GM18907 (cell line): Measurements from ENCODE around the gene PAX4.

Experiments
- ATAC-seq: cut with Tn5 transposase; IDR thresholded peaks from one replicate; pipeline ENCODE4 v1.9.1; 2021; ENCODE audit warnings: mild to moderate bottlenecking, moderate library complexity; ENCODE audit not compliant: unreplicated experiment

The PAX4 gene

DNA sequence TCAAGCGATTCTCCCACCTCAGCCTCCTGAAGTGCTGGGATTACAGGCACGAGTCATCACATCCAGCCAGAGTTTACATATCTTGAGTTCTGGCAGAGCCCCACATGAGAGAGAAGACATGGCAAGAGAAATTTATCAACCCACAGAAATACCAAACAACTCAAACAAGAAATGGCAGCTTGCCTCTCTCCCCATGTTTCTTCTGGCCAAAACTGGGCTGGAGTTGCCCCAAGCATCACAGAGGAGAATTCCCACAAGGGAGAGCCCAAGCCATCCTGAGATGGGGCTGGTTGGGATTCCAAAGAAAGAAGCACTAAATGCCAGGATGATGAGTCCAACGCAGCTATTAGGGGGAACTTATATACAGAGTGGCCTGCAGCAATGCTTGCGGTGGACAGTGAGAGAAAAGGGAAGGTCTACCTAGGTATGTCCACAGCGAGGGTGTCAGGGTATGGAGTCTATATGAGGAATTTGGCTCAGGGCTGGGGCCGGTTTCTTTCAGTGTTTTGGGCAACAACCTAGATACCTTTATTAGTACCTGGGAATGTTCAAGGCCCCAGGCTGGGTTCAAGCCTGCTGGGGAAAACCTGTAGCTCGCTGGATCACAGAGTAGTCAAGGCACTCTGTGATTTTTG lies 14.5 kb upstream of the PAX4 start:
- no peak for ATAC-seq

DNA sequence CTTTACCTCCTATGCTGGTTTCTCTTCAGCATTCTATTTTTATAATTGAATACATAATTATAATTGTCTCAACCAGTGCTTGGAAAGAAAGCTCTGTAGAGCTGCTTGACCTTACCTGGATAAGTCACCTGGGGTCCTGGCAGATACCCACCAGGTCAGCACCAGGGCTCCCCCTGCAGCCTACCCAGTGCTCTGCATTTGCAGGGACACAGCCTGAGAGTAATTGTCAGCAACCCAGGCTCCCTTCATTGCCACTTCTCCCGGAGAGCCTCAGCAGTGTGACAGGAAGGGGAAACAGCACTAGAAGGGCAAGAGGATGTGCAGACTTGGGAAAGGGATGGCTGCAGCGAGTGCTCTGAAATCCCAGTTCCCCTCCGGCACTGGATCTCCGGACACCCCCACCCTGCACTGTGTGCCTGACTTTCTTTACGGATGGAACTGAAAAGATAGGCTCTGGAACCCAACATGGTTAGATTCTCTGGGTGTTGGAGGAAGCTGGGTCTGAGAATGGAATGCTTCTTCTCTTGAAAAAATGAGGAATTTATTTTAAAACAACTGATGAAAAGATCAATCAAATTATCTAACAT lies 11.4 kb upstream of the PAX4 start:
- ATAC-seq, result peak; percentile 67

DNA sequence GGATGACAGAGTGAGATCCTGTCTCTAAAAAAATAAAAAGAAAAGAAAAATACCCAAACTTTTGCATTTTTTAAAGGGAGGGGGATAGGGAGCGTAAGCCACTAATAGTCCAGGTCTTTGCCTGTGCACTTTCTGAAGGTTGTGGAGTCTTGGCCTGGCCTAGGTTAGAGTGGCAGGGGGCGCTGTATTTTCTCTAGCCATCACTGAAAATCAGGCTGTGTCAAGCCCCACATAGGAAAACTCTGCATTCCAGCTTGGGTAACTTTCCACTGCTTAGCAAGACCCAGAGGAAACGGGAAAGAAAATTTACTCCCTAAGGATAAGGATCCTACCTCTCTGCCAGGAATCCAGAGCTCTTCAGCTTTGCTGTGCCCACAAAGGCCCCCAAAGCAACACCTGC lies 10.5 kb upstream of the PAX4 start:
- ATAC-seq, result no peak

DNA sequence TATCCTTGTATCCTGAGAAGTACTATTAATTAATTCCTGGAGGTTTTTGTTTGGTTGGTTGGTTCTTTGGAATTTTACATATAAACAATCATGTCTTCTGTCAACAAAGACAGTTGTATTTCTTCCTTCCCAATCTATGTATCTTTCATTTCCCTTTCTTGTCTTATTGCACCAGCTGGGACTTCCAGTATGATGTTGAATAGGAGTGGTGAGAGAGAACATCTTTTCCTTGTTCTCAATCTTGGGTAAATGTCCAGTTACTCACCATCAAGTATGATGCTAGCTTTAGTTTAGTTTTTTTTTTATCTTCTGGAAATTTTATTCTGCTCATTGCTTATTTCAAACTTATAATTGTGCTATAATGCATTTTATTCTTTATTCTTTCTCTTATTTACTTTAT lies 7.4 kb upstream of the PAX4 start:
- ATAC-seq, result no peak

DNA sequence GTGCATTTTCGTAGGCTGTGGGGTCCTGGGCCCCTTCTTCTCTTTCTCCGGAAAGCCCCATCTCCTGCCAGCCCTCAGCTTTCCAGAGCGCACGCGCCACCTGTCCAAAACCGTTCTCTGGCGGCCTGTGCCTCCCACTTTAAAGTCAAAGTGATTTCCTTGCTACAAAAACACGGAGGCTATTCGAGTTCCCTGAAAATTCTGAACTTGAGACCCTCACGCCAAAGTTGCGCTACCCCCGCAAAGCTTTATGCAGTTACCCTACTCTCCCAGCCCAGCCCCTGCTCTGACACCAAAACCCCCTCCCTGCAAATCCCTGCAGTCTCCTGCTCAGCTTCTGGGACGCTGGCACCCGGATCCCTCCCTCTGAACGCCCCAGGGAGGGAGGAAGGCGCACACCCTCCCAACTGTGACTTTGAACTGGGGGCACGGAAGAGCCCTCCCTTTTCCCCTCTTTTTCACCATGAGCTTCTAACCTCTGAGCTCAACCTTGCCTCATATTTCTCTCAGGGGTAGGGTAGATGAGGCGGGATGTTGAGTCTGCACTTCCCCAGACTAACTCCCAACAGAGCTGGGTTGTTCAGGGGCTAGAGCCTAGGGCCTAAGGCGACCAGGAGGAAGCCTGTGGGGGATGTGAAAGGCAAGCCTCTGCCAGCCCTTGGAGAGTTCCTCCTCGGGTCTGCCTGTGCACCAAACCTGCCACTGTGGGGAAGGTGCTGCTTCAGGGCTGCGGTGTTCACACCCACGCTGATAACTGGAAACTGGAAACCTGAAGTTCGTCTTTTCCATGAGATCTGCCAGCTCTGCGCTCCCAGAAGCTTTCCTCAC lies 2.7 kb upstream of the PAX4 start:
- peak; percentile 51 for ATAC-seq

DNA sequence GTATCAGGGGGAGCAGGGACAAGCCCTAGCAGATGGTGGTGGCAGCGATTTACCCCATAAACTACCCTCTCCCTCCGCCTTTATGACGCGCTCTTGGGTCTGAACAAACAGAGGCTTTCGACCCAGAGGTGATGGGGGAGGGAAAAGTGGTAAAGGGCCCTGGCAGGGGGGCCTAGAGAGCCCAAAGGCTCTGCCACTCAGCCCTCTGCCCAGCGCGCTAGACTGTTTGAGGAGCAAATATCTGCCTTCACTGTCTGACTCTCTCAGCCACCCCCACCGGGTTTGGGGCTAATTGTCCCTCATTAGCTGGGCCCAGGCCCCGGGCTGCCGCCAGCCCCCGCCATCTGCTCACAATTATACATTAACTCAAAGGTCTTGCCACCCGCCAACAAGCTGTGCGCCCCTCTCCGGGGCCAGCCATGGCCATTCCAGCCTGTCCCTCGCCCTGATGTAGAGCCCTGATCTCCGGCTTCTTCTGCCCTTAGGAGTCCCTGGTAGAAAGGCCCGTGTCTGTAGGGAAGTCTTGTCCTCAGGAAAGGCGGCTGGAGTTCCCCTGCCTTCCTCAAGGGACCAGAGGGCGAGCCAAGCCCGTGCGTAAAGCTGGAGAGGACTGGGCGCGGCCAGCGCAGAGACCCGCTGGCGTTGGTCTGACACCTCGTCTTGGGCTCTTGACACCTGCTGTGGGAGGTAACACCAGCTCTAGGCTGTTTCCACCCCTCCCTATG lies 1.9 kb upstream of the PAX4 start:
- ATAC-seq, result no peak

DNA sequence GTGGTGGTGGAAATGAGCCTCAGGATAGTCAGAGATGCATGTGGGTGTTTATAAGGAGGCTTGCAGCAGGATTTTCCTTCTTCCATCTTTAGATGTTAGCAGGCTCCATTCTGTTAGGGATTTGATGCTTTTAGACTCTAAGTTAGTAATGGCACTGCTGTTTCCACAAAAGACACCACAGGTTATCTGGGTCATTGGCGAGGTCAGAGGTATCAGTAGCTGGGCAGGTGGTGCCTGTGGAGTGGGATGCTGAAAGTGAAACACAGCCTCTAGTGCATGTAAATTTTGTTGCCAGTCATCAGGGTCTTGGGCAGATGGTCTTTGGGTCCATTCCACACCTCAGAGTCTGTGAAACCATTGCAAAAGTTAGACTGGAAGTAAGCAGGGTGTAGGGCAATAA lies 833 bp upstream of the PAX4 start:
- ATAC-seq, result no peak

DNA sequence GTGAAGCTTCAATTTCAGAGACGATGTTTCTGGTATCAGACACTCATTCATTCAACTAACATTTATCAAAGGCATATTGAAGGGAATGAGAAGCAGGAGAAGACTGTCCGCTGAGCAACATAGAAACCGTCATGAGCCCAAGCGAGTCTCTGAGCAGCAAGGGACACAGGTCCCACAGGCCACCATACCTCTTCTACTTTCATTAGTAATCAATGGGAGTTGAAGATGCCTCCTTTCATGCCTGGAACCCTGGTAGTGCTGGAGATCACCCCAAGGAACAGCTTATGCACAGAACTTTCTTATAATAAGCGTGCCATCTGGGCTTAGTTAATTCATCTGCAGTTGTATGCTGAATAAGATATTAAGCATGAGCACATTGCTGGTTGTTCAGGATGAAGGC lies 1.2 kb downstream of the PAX4 start:
- ATAC-seq, result no peak

DNA sequence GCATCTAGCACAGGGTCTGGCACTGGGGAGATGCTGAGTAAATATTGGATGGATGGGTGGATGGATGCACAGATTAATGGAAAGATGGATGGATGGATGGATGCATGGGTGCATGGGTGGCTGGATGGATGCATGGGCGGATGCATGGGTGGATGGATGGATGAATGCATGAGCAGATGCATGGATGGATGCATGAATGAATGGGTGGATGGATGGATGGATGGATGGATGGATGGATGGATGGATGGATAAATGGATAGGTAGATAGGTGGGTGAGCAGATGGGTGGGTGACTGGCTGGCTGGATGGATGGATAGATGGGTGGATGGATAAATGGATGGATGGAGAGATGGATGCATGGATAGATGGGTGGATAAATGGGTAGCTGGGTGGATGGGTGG lies 5.7 kb downstream of the PAX4 start:
- no peak for ATAC-seq

DNA sequence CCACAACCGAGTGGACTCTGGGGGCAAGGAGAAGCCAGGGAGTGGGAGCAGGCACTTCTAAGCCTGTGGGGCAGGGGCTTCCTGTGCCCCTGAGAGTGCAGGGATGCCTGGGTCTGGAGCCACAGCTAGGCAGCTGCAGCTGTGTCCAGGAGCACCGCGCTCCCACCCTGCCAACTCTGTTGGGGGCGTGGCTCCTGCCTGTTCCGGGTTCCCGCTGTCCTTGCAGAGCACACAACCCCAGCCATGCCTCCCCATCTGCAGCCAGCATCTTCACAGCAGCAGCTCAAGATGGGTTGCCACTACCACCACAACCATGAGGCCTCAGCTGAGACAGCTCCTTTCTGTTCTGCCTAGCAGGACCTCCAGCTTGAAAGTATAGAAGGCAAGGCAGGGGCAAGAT lies 8.6 kb downstream of the PAX4 start:
- no peak for ATAC-seq

DNA sequence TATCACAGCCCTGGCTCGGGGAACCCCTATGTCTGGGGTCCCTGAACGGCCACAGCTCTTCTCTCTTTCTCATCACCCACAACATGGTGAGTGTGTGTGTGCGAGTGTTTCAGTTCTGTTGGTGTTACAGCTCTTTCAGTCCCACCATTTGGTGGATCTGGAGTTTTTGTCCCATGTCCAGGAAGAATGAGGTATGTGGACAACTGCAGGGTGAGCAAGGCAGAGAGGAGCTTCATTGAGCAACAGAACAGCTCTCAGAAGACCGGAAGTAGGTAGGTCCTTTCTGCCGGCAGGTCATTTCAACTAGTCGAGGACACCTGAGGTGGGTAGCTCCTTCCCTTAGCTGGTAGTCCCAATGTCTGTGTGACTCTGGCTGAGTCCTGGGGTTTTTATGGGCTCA lies 9.5 kb downstream of the PAX4 start:
- no peak for ATAC-seq

DNA sequence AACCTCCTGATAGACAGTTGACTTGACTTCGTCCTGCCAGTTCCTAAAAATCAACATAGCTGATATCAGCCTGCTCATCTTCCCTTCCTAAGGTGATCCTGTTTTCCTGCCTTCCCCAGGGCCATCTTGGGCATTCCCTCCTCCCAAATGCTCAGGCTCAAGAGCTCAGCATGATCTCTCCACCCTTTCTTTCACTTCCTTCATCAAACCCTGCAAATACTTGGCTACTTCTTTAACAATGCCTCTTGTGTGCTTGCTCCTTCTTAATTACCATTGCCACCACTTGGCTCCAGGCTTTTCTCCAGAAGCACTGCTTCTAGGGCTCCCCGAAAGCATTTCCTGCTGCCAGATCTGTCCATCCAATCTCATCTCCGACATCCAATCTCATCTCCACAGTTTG lies 17.1 kb downstream of the PAX4 start:
- no peak for ATAC-seq

DNA sequence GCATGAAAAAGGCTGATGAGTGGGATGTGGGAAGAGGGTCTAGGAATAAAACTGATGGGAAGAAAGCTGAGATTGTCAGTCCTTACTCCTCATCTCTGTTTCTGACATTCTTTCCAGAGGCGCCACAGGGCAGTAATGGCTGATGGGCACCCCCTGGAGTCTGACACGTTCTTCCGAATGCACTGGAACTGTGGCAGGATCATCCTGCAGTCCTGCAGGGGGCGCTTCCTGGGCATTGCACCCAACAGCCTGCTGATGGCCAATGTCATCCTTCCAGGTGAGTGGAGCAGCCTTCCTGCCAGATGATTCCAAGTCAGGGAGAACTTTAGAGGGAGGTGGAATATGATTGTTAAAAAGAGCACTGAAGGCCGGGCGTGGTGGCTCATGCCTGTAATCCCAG lies 19.6 kb downstream of the PAX4 start:
- no peak for ATAC-seq

DNA sequence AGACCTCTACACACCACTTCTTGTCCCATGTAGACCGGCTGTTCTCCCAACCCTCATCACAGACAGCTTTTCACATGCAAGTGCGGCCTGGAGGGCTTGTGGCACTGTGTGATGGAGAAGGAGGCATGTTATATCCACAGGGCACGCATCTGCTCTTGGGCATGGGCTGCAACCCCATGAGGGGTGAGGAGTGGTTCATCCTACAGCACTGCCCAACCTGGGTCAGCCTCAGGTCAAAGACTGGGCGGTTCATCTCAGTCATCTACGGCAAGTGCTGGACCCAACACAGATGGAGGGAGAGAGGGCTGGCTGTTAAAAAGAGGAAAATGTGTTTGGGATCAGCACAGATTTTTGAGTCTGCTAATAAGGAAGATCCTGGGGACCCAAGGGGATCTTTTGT lies 22.2 kb downstream of the PAX4 start:
- ATAC-seq, result no peak

DNA sequence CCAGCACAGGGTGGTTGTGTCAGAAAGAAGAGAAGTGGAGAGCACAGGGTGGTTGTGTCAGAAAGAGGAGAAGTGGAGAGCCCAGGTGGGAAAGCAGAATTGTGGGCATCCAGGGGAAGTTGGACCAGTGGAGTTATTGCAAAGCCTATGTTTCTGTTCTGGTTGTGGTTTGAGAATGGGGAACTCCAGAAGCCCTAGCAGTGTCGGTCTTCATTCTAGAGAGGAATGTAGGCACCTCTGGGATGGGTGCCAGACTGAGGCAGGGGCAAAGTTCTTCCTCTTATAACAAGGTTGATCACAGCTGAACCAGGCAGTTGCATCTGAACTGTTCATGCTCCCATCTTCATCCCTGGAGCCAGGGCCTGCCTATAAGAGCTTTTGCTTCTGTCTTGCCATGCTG lies 23.5 kb downstream of the PAX4 start:
- ATAC-seq, result peak; percentile 61

DNA sequence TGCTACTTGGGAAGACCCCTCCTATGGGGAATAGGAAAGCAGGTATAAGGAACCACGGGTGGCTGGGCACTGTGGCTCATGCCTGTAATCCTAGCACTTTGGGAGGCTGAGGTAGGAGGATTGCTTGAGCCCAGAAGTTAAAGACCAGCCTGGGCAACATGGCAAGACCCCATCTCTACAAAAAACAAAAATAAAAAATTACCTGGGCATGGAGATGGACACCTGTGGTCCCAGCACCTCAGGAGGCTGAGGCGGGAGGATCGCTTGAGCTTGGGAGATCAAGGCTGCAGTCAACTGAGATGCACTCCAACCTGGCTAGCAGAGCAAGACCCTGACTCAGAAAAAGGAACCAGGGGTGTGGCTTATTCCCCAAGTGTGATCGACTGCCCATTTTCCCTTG lies 25.4 kb downstream of the PAX4 start:
- ATAC-seq, result no peak

DNA sequence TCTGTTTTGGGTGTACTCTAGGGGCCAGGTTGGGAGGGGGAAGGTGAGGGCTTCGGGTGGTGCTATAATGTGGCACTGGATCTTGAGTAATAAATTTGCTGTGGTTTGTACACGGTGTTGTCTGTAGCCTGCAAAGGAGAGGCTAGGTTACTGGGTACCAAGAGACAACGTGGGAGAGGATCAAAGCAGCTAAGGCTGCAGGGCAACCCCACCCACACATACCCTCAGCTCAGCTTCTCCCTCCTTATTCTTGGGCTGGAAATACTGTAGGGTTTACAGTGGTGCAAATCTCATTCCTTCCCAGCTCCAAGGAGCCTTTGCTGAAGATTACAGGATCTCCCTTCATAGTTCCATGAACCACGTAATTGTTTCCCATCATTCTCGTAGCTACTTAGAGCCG lies 26.4 kb downstream of the PAX4 start:
- ATAC-seq, result no peak

DNA sequence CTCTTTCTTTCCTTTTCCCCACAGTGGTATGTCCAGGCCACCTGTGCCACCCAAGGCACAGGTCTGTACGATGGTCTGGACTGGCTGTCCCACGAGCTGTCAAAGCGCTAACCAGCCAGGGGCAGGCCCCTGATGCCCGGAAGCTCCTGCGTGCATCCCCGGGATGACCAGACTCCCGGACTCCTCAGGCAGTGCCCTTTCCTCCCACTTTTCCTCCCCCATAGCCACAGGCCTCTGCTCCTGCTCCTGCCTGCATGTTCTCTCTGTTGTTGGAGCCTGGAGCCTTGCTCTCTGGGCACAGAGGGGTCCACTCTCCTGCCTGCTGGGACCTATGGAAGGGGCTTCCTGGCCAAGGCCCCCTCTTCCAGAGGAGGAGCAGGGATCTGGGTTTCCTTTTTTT lies 26.8 kb downstream of the PAX4 start:
- no peak for ATAC-seq

DNA sequence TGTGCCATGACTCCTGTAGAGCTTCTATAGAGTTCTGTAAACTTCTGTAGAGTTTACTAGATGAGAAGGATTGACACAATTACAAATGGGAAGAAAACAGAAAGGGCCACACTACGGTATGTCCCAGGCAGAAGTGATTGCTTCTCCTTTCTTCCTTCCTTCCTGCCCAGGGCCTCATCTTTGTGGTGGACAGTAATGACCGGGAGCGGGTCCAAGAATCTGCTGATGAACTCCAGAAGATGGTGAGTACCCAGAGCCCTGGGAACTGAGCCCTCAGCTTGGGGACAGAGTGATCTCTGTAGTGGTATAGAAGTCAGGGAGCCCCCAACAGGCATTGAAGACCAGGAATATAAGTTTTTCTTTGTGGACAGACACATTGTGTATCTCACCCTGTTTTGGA lies 28.0 kb downstream of the PAX4 start:
- ATAC-seq, result no peak

DNA sequence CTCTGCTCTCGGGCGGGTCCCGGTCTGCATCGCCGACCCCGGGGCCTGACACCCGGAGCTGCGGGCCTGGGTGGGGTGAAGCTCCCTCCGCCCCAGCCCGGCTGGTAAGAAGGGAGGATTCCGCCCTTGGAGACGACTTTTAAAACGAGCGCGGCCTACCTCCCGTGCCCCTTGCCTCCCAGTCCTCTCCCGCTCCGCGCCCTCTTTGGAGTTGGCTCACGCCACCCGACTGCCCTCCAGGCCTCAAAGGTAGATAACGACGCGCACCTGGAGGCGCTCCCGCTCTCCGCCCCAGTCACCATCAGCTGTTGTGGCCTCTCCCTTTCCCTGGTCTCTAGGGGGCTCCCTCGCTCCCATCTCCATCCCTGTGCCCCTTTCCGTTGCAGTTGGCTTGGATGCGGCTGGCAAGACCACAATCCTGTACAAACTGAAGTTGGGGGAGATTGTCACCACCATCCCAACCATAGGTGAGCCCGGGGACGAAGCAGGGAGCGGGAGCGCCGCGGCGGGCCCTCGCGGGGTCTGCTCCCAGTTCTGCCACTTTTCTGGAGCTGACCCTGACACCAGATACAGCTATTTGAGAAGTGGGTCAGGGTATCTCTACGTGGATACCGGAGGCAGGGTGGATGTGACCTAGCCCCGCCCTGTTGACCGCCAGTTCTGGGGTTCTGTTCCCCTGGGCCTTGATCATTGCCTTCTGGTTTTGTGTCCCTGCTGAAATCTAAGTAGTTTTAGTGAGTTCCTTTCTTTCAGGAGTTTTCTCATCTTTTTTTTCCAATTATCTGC lies 29.1 kb downstream of the PAX4 start:
- peak; percentile 19 for ATAC-seq
